ENCODE results near the gene C1QA.
A peak's percentile ranks its signal among the peaks of the same experiment; 100 is the strongest.

C1QA gene

DNA sequence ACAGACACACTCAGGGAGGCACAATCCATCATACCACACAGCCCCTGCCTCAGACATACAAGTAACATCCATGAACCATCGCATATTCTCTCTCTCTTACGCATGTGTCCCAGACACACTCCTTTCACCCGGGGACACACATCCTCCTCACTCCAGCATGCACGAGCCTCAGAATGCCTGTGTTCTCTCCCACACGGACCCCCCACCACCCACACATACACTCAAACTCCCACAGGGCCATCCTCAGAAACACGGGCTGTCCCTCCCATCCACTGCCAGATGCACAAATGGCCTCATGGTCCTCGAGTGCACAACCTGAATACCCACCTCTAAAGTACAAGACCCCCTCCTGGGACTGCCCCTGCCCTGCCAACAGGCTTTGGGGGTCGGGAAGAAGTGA is 4.8 kb downstream of the C1QA start:
- H3K9ac ChIP-seq (ENCODE audit: insufficient read length, low read depth), result no peak overlapping the region
- H3K9me3 ChIP-seq (ENCODE audit: insufficient read depth, low read length), result no peaks in the 10 kb centered on the region
- DNase-seq (ENCODE audit: low read depth, low spot score), result no peak
- TF ChIP-seq SUZ12 (IDR thresholded peaks at IDR 0.05; ENCODE audit: extremely low read depth, insufficient read depth, insufficient read length) (no peak), ZNF274 (IDR thresholded peaks at IDR 0.05; ENCODE audit: low read depth, low read length) (no peak), YY1 (IDR thresholded peaks at IDR 0.05; ENCODE audit: insufficient read depth, insufficient read length) (no peak)
- H3K36me3 ChIP-seq (ENCODE audit: insufficient read depth, insufficient read length, low read length), result no peaks in the 10 kb centered on the region
- peaks cover 7% of the 10 kb centered on the region for H3K4me1 ChIP-seq (ENCODE audit: insufficient read depth, insufficient read length)
- H3K4me3 ChIP-seq (ENCODE audit: insufficient read length, low read depth), result no peak overlapping the region
- peaks cover 11% of the 10 kb centered on the region for H3K27me3 ChIP-seq (ENCODE audit: insufficient read depth, insufficient read length)

DNA sequence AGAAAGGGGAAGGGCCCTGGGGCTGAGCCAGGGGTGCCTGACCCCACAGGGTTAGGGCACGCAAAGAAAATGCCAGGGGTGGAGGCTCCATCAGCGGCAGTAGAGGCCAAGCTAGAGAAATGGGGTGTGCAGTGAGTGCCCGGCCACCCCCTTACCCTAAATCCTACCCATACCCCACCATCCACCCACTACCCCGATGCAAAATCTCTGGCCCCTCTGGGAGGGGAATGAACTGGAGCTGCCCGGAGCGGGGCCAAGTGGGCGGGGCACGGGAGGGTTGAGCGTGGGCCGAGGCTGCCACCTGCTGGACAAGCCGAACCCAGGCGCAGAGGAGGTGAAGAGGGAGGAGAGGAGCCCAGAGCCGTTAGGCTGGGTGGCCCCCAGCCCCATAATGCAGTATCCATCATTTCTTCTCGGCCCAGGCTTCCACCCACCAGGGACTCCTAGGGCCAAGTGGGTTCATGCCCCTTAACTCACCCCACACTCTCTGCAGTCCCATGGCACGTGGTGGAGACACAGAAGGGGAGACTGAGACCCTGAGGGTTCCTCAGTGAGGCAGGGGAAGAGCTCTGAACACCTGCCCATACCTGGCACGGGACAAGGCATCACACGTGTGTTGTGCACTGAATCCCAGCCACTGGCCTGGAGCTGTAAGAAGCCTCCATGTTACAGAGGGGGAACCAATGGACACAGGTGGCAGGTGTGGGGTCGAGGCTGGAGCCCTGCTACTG is 5.6 kb downstream of the C1QA start:
- H3K36me3 ChIP-seq (ENCODE audit: insufficient read depth, insufficient read length, low read length), result no peaks in the 10 kb centered on the region
- H3K9ac ChIP-seq (ENCODE audit: insufficient read length, low read depth), result peak overlapping the region; percentile 8
- peaks cover 14% of the 10 kb centered on the region for H3K27me3 ChIP-seq (ENCODE audit: insufficient read depth, insufficient read length)
- peaks cover 7% of the 10 kb centered on the region for H3K4me1 ChIP-seq (ENCODE audit: insufficient read depth, insufficient read length)
- no peak for TF ChIP-seq ZNF274 (IDR thresholded peaks at IDR 0.05; ENCODE audit: low read depth, low read length)
- no peak for TF ChIP-seq SUZ12 (IDR thresholded peaks at IDR 0.05; ENCODE audit: extremely low read depth, insufficient read depth, insufficient read length)
- peak; percentile 27 for DNase-seq (ENCODE audit: low read depth, low spot score)
- H3K9me3 ChIP-seq (ENCODE audit: insufficient read depth, low read length), result no peaks in the 10 kb centered on the region
- H3K4me3 ChIP-seq (ENCODE audit: insufficient read length, low read depth), result no peak overlapping the region

DNA sequence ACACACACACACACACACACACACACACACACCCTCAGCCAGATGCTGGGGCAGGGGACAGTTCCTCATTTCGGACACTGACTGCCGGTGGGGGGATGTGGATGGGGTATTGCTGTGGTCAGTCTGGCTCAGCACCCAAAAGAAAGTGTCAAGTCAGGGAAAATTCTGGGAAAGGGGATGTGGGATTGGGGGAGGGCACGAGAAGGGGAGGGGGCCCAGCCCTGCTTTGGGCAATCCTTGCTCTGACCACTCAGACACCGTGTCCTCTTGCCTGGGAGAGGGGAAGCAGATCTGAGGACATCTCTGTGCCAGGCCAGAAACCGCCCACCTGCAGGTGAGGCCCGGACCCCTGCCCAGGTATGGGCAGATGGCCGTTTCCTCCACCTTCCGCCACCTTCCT is 7.0 kb downstream of the C1QA start, which contains the start of gene C1QC:
TSS of gene C1QC (plus strand) at position 253 of the 400 bp plus-strand sequence. CDS start 391 bp downstream, outside the sequence.
- Histone ChIP-seq H3K9me3 (ENCODE audit: insufficient read depth, low read length) (no peaks in the 10 kb centered on the region), H3K4me3 (ENCODE audit: insufficient read length, low read depth) (no peak within 1 kb of the TSS), H3K36me3 (ENCODE audit: insufficient read depth, insufficient read length, low read length) (no peaks in the 10 kb centered on the region), H3K4me1 (ENCODE audit: insufficient read depth, insufficient read length) (peaks cover 7% of the 10 kb centered on the region), H3K9ac (ENCODE audit: insufficient read length, low read depth) (no peak within 1 kb of the TSS), H3K27me3 (ENCODE audit: insufficient read depth, insufficient read length) (peaks cover 14% of the 10 kb centered on the region)
- no peak for TF ChIP-seq SUZ12 (IDR thresholded peaks at IDR 0.05; ENCODE audit: extremely low read depth, insufficient read depth, insufficient read length)
- no peak for TF ChIP-seq ZNF274 (IDR thresholded peaks at IDR 0.05; ENCODE audit: low read depth, low read length)
- no peak for TF ChIP-seq YY1 (IDR thresholded peaks at IDR 0.05; ENCODE audit: insufficient read depth, insufficient read length)
- DNase-seq (ENCODE audit: low read depth, low spot score), result no peak

DNA sequence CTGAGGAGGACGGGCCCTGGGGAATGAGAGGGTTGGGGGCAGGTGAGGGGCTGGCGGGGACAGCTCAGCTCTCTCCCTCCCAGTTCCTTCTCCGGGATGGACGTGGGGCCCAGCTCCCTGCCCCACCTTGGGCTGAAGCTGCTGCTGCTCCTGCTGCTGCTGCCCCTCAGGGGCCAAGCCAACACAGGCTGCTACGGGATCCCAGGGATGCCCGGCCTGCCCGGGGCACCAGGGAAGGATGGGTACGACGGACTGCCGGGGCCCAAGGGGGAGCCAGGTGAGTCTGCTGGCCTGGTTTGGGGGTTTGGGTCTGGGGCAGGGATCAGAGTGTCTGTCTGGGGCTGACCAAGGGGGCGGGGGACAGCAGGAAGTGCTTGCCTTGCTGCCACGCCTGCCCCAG is 7.5 kb downstream of the C1QA start:
- no peaks in the 10 kb centered on the region for H3K36me3 ChIP-seq (ENCODE audit: insufficient read depth, insufficient read length, low read length)
- no peak for DNase-seq (ENCODE audit: low read depth, low spot score)
- H3K4me3 ChIP-seq (ENCODE audit: insufficient read length, low read depth), result no peak overlapping the region
- no peaks in the 10 kb centered on the region for H3K9me3 ChIP-seq (ENCODE audit: insufficient read depth, low read length)
- H3K4me1 ChIP-seq (ENCODE audit: insufficient read depth, insufficient read length), result peaks cover 5% of the 10 kb centered on the region
- H3K27me3 ChIP-seq (ENCODE audit: insufficient read depth, insufficient read length), result peaks cover 14% of the 10 kb centered on the region
- no peak overlapping the region for H3K9ac ChIP-seq (ENCODE audit: insufficient read length, low read depth)
- TF ChIP-seq YY1 (IDR thresholded peaks at IDR 0.05; ENCODE audit: insufficient read depth, insufficient read length) (no peak), ZNF274 (IDR thresholded peaks at IDR 0.05; ENCODE audit: low read depth, low read length) (no peak), SUZ12 (IDR thresholded peaks at IDR 0.05; ENCODE audit: extremely low read depth, insufficient read depth, insufficient read length) (no peak)

DNA sequence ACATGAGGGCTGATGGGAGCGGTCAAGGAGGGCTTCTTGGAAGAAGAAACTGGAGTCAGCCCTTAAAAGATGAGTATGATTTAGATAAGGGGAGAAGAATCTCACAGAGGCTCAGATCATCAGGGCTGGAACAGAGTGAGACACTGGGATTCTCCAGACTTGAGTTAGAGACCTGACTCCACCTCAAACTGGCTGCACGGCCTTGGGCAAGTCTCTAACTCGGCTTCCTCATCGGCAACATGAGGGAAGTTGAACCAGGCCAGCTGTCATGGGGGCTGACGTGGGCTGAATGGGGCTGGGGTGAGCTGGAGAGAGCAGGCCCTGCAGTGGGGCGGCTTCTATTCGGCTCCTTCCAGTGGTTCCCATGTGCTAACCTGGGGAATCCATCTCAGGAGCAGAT is 9.5 kb downstream of the C1QA start:
- no peak overlapping the region for H3K4me3 ChIP-seq (ENCODE audit: insufficient read length, low read depth)

DNA sequence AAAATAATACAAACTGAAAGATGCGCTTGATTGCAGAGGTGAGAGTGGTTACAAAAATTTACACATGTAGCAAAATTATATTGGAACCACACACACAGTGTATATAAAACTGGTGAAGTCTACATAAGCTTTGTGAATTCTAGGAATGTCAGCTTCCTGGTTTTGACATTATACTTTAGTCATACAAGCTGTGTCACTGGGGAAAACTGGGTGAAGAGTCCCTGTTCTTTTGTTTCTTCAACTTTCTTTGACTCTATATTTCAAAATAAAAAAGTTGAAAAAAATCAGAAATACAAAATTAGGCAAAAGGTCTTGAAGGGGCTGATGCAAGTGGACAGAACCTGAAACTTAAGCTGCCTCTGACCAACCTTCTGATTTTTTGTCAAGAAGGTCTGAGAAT is 10.0 kb downstream of the C1QA start:
- Histone ChIP-seq H3K4me3 (ENCODE audit: insufficient read length, low read depth) (no peak overlapping the region), H3K9ac (ENCODE audit: insufficient read length, low read depth) (no peak overlapping the region), H3K4me1 (ENCODE audit: insufficient read depth, insufficient read length) (peaks cover 2% of the 10 kb centered on the region), H3K9me3 (ENCODE audit: insufficient read depth, low read length) (no peaks in the 10 kb centered on the region), H3K27me3 (ENCODE audit: insufficient read depth, insufficient read length) (peaks cover 14% of the 10 kb centered on the region), H3K36me3 (ENCODE audit: insufficient read depth, insufficient read length, low read length) (no peaks in the 10 kb centered on the region)
- DNase-seq (ENCODE audit: low read depth, low spot score), result no peak
- TF ChIP-seq YY1 (IDR thresholded peaks at IDR 0.05; ENCODE audit: insufficient read depth, insufficient read length), result no peak
- TF ChIP-seq SUZ12 (IDR thresholded peaks at IDR 0.05; ENCODE audit: extremely low read depth, insufficient read depth, insufficient read length), result no peak
- no peak for TF ChIP-seq ZNF274 (IDR thresholded peaks at IDR 0.05; ENCODE audit: low read depth, low read length)

More for the DNA sequence above, 9.5 kb downstream of the C1QA start:
- Histone ChIP-seq H3K9ac (ENCODE audit: insufficient read length, low read depth) (no peak overlapping the region), H3K36me3 (ENCODE audit: insufficient read depth, insufficient read length, low read length) (no peaks in the 10 kb centered on the region), H3K4me1 (ENCODE audit: insufficient read depth, insufficient read length) (peaks cover 2% of the 10 kb centered on the region), H3K9me3 (ENCODE audit: insufficient read depth, low read length) (no peaks in the 10 kb centered on the region), H3K27me3 (ENCODE audit: insufficient read depth, insufficient read length) (peaks cover 14% of the 10 kb centered on the region)
- TF ChIP-seq SUZ12 (IDR thresholded peaks at IDR 0.05; ENCODE audit: extremely low read depth, insufficient read depth, insufficient read length) (no peak), ZNF274 (IDR thresholded peaks at IDR 0.05; ENCODE audit: low read depth, low read length) (no peak), YY1 (IDR thresholded peaks at IDR 0.05; ENCODE audit: insufficient read depth, insufficient read length) (no peak)
- no peak for DNase-seq (ENCODE audit: low read depth, low spot score)

DNA sequence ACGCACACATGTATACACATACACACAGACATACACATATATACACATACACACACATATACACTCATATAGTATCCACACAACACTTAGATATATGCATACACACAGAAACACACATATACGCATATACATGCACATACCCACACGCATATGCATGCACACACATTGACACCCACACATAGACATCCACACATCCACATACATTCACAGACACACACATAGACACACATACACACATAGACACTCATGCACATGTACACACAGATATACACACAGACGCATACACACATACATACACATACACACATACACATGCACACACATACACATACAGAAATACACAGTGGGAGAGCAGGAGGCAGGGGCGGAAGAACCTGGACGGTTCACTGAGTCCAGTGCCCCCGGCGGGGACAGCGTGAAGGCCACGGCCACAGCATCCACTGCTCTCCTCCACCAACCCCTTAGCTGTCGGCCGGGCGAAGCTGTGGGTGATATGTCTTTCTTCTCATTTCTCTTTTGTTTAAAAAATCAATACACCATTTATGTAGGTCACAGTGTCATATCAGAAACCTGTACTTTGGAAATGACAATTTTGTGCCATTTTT is 13.8 kb downstream of the C1QA start:
- Histone ChIP-seq H3K27me3 (ENCODE audit: insufficient read depth, insufficient read length) (peaks cover 6% of the 10 kb centered on the region), H3K4me3 (ENCODE audit: insufficient read length, low read depth) (no peak overlapping the region), H3K9ac (ENCODE audit: insufficient read length, low read depth) (no peak overlapping the region), H3K9me3 (ENCODE audit: insufficient read depth, low read length) (no peaks in the 10 kb centered on the region), H3K36me3 (ENCODE audit: insufficient read depth, insufficient read length, low read length) (no peaks in the 10 kb centered on the region), H3K4me1 (ENCODE audit: insufficient read depth, insufficient read length) (no peaks in the 10 kb centered on the region)
- TF ChIP-seq SUZ12 (IDR thresholded peaks at IDR 0.05; ENCODE audit: extremely low read depth, insufficient read depth, insufficient read length), result no peak
- no peak for TF ChIP-seq YY1 (IDR thresholded peaks at IDR 0.05; ENCODE audit: insufficient read depth, insufficient read length)
- TF ChIP-seq ZNF274 (IDR thresholded peaks at IDR 0.05; ENCODE audit: low read depth, low read length), result no peak
- no peak for DNase-seq (ENCODE audit: low read depth, low spot score)

Measured in NT2/D1 (cell line).